Cardiac atrium fibroblast (primary cell): ENCODE results near the gene ZNF440. TPM values are rescaled to one million over a fixed set of nuclear protein-coding genes. Genes with fewer than 3 reads are reported as not detected.

Source experiments
- total RNA-seq: library from RNA; depleted of rRNA; stranded (reverse); fragments of >200 nt; gene quantifications from 2 replicates; pipeline ENCODE4 v1.2.3, GENCODE V29; 2015

Gene ZNF440
- 4.9 and 7.3 TPM in 2 replicates for total RNA-seq

DNA sequence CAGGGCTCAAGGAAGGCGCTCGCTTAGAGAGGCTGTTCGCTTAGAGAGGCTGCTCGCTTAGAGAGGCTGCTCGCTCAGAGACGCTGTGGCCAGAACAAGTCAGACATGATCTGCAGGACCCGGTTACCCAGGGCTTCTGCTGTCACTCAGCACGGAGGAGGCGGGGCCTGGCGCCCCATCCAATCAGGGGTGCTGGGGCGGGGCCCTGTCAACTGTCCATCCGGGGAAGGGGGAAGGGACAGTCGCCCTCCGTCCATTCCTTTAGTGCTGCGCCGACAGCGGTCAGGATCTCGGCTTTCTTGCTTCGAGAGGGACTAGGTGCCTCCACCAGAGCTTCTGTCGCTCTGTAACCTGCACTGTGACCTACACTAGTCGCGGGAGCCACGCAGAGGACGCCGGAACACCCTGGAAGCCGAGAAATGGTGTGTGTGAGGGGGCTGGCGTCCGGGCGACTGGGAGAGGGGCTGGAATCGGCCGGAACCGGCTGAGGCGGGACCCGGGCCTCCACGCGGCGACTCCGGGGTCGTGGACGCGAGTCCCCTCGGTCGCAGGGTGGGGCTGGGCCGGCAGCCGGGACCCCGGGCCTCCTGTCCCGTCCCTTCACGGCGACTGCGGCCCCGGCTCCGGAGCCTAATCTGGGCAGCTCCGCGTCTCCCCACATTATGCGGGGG lies at the start of gene ZNF440:
Gene ZNF440 (plus strand): TSS at position 245 of the 671 bp plus-strand sequence. CDS start 175 bp downstream, at position 420.

DNA sequence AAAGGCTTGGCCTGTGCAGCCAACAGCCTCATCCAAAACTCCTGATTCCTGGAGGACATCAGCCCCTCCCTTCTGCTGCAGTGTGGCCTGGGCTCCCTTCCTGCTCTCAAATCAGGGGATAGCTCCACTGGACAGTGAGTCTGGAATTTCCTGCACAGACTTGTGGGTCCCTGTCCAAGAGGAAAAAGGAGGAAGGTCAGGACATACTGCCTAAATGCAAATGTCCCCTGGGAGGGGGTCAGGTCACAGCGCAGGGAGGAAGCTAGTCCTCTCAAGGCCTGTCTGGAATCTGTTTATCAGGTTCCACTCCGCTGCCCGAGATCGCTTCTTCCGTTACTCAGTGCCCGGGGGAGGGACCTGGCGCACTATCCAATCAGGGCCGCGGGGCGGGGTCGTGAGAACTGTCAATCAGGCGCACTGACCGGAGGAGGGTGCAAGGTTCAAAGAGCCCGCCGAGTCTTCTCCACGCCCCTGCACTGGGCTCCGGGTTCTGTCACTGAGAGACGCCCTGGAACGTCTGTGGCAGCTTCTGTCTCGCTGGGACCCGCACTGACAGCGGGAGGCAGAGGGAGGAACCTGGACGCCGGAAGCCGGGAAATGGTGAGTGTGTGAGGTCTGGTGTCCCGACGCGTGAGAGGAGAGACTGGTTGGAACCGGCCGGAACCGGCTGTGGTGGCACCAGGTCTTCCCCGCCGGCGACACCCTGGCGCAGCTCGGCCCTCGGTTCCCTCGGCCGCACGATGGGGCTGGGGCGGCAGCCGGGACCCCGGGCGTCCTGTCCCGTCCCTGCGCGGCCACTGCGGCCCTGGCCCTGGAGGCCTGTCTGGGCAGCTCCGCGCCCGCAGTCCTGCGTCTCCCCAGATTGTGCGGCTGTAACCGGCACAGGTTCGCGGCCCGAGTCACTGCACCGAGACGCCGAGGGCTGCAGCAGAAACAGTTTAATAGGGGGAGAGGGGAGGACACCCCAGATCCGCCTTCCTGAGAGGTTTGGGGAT lies 47.2 kb upstream of the ZNF440 start, which contains the start of gene ZNF441:
Gene ZNF441 (plus strand): TSS at position 404 of the 995 bp plus-strand sequence. CDS start 194 bp downstream, at position 598.

DNA sequence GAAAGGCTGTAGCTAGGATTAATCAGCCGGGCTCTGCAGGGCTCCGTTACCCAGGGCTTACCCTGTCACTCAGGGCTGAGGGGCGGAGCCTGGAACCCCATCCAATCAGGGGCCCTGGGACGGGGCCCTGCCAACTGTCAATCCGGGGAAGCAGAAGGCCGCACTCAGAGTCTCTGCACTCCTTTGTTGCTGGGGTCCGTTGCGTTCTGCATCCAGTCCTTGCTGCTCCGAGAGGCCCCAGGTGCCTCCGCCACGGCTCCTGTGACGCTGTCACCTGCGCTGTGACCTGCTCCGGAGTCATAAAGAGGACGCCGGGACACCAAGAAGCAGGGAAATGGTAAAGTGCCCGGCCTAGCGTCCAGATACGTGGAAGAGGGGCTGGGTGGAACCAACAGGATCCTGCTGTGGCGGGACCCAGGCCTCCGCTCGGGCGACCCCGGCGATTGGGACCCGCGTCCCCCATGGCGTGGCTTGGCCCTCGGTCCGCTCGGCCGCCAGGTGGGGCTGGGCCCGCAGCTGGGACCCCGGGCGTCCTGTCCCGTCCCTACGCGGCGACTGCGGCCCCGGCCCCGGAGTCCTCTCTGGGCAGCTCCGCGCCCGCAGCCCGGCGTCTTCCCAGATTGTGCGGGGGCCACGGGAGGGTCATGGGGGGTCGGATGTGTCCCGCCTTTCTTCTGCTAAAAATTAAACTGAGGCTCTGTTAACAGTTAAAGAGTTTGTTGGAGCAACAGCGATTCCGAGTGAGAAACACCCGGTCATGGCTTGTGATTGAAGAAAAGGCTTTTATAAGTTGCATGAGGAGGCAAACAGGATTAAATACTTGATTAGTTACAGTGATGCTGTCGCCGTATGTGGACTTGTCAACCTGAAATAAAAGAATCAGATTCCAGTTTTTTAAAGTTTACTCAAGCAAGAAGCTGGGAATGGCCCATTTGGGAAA lies 15.4 kb upstream of the ZNF440 start, which contains the start of gene ZNF491:
Gene ZNF491 (plus strand): TSS at position 133 of the 940 bp plus-strand sequence. CDS start 7,431 bp downstream, outside the sequence.

DNA sequence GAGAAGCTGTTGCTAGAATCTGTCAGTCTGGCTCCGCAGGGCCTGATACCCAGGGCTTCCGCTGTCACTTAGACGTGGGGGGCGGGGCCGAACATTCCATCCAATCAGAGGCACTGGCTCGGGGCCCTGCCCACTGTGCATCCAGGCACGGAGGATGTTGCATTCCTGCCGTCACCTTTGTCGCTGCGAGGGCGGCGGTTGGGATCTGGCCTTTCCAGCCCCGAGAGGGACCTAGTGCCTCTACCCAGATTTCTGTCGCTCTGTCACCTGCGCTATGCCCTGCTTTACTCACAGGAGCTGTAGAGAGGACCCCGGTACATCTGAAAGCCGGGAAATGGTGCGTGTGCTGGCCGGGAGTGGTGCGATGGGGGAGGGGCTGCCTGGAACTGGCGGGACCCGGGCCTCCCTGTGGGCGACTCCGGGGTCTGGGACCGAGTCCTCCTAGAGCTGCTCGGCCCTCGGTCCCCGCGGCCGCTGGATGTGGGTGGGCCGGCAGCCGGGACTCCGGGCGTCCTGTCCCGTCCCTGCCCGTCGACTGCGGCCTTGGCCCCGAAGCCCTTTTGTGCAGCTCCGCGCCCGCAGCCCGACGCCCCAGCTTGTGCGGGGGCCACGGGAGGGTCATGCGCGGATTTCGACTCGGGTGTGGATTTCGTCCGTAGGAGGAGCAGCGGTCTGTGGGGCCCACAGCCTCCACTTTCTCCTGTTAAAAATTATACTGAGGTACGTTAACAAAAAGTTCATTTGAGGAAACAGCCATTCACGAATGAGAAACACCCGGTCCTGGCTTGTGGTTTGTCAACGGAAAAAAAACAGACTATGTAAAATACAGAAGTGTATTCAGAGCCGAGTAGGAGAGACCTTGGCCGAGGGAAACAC lies 34.8 kb downstream of the ZNF440 start, which contains the start of gene ZNF439:
Gene ZNF439 (plus strand): TSS at position 133 of the 876 bp plus-strand sequence. CDS start 142 bp downstream, at position 275.

Other genes with a start within 250 kb of the ZNF440 start
- gene ACP5, start 236.6 kb upstream of the ZNF440 start, total RNA-seq, result 1.3 TPM in 1 of 2 replicates, not detected in the other
- gene ZNF627, start 216.8 kb upstream of the ZNF440 start, total RNA-seq, result 8.7 and 10.7 TPM in 2 replicates
- gene ZNF823, start 75.3 kb upstream of the ZNF440 start, total RNA-seq, result 2.7 and 5.2 TPM in 2 replicates
- gene ZNF441, start 47.3 kb upstream of the ZNF440 start, total RNA-seq, result 2.3 and 2.9 TPM in 2 replicates
- 0.97 and 1.1 TPM in 2 replicates for gene ZNF491, start 15.8 kb upstream of the ZNF440 start, total RNA-seq
- 2.3 and 2.9 TPM in 2 replicates for gene ZNF439, start 34.5 kb downstream of the ZNF440 start, total RNA-seq
- gene ZNF69, start 73.5 kb downstream of the ZNF440 start, total RNA-seq, result 2.3 and 4.2 TPM in 2 replicates
- 2.9 and 3.1 TPM in 2 replicates for gene ZNF700, start 110.8 kb downstream of the ZNF440 start, total RNA-seq
- gene ZNF763, start 150.8 kb downstream of the ZNF440 start, total RNA-seq, result 0.36 and 2.8 TPM in 2 replicates
- gene ZNF433, start 221.4 kb downstream of the ZNF440 start, total RNA-seq, result 2.9 and 6.6 TPM in 2 replicates
- 0.36 and 0.49 TPM in 2 replicates for gene ZNF878, start 238.7 kb downstream of the ZNF440 start, total RNA-seq